GM19023 (cell line): ENCODE results near the gene KRTAP10-5.
"Not testable (repeated sequence)": the region's sequence is repeated elsewhere in the genome, so short reads cannot be mapped to it uniquely, and the experiment has no call there.

ENCODE experiments used
- ATAC-seq: cut with Tn5 transposase; IDR thresholded peaks from one replicate; pipeline ENCODE4 v1.9.1; 2021; ENCODE audit warnings: mild to moderate bottlenecking, moderate library complexity; ENCODE audit not compliant: unreplicated experiment

Gene KRTAP10-5

DNA sequence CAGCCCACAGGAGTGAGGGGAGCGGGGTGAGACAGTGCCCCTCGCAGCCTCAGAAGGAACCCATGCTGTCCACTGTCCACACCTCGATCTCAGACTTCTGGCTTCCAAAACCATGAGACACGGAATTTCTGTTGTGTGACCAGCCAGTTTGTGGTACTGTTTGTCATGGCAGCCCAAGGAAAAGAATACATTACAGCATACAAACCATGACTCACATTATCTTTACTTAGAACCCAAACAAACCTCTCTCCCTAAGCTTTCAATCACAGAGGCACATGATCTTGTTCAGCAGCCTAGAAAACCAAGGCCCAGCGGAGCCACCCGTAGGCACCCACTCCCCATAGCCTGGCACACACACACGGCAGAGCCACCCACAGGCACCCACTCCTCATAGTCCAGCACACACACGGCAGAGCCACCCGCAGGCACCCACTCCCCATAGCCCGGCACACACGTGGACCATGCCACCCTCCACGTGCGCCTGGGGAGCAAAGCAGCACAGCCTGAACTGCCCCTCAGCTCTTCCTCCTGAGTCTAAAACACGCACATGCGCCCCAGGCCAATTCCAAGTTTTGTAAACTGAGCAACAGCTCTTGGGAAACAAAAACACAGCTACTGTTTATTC is 7.3 kb downstream of the KRTAP10-5 start:
- ATAC-seq = no peak

DNA sequence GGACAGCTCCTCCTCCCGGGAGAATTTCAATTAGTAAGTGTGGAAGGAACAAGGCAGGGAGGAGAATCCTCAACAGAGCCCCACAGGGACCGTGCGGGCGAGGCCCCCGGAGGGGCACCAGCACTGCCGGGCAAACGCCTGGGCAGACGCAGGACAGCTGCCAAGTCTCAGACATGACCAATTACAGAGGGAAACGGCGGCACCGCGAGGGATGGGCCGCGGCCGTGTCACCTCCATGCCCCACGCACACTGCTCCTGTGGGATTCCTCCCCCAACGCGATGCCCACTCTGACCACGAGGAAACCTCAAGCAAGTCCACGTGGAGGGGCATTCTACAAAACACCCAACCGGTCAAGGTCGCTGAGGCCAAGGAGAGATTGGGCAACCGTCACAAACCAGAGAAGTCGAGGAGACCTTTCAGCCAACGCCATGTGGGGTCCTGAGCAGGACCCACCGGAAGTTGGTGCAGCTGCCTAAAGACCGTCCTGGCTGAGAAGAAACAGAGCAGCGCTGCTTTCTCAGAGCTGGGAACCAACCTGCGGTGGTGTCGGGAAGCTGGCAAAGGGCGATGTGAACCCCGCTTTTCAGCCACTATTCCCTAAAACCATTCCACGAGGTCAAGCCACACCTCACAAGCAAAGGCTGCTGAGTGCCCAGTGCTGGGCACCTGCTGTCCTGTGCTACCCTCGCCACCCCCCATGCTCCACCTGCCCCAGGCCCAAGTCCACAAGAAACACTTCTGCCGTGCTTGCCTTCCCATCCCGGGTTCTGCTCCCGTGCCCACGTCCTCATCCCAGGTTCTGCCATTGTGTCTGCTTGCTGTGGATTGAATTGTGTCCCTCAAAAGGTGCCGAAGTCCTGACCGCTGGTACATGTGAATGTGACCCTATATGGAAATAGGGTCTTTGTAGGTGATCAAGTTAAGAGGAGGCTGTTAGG is 8.3 kb downstream of the KRTAP10-5 start:
- ATAC-seq = no peak

DNA sequence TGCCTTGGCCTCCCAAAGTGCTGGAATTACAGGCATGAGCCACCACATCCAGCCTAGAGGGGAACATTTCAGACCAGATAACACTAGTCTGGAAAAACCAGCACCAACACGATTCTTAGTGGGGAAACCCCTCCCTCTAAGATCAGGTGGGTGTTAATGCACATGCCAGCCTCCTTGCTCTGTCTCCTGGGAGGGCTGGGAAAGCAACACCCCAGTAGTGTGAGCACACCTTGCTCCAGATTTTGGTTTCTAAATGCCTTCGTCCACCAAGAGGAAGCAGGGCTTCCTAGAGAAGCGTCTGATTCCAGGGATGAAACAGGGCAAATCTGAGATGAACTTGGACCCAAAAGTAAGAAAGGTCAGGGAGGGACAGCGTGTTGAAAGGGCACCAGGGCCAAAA is 9.1 kb downstream of the KRTAP10-5 start:
- no peak for ATAC-seq

DNA sequence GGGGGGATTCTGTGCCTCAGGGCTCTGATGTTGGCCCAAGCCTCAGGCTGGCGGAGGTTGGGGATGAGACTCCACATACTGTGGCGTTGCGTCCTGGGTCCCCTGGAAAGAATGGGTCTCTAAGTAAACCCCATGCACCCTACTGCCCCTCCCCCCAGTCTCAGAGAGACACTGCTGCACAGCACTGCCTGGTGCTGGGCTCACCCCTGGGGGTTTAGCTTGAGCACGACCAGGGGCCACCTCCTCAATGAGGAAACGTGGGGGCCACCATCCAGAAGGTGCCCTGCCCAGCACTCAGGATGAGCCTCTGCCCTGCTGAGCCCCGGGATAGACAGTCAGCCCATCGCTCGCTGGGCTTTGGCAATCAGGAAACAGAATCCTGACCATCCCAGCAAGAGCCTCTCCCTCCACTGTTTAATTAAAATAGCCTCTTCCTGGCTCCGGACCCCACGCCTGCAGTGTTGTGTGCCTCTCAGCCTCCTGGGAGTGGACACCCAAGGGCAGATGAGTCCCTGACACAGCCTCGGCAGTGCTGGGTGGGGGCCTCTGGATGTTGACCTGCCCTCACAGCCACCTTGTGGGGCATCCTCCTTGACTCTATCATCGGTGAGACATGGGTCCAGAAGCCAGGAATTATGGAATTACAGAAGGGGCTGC is 10.4 kb downstream of the KRTAP10-5 start:
- ATAC-seq = no peak

DNA sequence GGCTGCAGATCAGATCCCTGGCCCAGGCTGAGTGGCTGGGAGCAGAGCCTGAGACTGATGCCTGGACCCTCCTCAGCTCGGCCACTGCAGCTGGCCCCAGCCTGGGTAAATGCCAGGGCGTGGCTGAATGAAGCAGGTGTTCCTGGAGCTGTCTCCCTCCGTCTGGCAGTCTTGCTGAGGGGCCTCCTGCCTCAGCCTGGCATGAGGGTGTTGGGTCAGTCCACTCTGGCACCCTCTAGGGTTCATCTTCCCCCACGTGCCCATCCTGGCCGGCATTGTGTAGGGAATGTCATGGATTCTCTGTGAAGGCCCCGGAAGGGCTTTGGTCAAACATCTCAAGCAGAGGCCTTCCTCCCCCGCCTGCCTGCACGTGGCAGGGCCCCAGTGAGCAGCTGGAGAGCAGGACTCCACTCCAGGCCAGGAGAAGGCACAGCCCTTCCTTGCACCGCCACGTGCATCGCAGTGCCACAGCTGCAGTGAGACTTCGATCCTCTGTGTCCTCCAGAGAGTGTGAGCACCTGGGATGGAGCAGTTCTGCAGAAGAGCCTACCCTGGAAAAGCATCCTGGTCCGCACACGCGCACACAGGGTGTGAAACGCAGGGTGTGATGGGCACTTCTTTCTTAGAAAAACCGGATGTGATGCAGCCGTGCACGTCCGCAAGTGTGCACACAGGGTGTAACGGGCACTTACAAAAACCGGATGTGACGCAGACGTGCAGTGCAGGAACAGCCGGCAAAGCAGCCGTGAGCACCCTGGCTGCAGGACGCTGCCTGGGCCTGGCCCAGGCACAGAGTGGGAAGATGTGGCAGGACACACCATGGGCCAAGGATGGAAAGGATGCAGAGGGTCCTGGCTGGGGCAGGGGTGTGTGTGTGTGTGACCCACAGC is 11.5 kb downstream of the KRTAP10-5 start:
- ATAC-seq = no peak

DNA sequence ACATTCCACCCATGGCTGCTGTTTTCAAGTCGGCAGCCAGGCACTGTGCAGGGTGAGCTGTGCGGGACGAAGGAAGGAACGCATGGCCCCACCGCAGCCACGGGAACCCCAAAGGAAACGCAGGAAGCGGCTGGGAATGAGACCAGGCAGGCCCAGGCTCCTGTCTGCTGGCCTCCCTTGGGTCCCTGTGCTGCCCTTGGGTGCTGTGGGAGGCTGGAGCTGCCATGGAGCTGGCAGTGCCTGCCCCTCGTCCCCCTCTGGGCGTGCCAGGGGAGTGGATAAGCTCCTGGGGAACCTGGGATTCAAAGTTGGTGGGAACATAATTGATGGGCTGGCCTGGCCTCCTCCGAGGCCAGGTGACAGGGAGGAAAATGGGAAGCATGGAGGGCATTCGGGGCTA is 12.1 kb downstream of the KRTAP10-5 start:
- ATAC-seq = no peak

DNA sequence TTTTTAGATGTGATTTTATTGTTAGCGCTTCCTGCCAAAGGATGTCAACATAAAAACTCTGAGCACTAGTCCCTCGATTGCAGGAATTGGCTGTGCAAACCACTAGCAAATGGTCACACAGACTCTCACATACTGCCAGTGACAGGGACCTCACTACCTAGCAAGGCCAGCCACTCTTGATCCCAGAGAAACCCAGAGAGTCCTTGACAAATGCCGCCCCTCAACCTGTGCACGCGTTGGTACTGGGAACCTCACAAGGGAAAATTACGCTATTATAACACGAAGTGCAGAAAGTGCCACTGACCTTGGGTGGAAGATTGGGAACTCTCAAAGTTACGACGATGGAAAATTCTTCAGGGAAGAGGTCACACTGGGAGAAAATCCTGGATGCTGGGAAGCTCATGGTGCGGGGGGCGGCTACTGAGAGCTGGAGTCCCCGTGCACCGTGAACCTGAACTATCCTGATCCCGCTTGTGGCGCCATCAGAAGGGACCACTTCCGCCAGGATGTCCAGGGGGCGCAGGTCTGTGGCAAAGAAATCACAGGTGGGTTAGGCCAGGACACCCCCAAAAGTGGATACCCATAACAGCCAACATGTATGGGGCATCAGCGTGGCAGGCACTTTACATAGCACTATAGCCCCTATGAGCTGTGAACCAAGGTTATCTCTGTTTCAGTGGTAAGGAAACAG is 12.8 kb downstream of the KRTAP10-5 start:
- no peak for ATAC-seq

DNA sequence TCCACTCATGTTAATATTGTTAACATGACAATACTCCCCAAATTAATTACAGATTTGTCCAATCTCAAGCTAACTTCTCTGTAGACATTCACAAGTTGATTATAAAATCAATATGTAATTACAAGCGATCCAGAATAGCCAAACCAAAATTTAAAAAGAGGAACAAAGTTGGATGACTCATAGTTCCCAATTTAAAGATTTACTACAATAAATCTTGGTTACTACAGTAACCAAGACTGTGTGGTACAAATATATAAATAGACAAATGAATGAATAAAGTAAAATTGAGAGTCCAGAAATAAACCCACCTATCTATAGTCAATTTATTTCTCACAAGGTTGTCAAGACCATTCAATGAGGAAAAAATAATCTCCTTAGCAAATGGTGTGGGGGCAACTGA is 14.0 kb downstream of the KRTAP10-5 start:
- ATAC-seq = no peak

DNA sequence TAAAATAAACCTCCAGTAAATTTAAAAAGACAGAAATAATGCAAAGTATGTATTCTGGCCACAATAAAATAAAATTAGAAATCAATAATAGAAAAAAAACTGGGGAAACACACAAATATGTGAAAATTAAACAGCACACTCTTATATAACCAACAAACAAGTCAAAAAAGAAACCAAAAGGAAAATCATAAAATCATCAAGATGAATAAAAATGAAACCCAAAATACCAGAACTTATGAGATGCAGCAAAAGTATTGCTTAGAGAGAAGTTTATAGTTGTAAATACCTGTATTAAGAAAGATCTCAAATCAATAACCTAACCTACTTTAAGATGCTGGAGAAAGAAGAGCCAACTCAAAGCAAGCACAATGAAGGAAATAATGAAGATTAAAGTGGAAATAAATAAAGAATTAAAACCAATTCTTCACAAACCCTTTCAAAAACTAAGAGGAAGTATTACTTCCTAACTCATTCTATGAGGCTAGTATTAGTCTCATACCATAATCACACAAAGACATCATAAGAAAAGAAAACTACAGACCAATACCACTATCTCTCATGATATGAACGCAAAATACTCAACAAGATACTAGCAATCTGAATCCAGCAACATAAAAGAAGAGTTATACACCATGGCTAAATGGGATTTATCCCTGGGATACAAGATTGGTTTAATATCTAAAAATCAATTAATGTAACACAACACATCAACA is 15.4 kb downstream of the KRTAP10-5 start:
- no peak for ATAC-seq

DNA sequence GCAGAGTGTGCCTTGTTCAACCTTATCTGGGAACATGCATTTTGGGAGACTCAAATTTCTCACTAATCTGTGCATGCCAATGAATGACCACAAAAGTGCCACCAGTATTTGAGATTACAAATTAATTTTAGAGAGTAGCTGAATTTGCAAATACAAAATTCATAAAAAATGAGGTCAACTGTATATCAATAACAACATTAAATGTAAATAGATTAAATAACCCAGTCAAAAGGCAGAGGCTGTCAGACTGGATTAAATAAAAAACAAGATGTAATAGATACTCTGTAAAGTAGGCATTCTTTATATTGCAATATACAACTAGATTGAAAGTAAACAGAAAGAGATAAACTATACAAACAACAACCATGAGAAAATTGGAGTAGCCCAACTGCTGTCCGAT is 16.3 kb downstream of the KRTAP10-5 start:
- ATAC-seq = no peak

DNA sequence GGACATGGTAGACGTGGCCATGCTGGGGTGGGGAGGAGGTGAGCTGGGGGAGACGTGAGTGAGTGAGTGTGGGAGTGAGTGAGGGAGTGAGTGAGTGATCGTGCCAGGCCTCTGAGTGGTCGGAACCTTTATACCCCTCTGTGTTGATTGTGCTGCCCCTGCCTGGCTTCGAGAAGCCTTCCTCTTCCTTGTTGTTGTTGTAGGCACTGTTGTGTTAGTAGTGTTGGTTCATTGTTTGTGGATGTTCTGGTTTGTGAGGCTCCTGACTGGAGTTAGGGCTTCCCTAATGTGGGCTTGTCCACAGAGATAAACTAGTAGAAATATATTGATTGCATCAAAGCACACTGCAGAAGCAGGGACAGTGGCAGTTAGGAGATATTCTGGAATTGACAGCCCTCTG is 21.7 kb downstream of the KRTAP10-5 start, which contains the start of gene KRTAP10-3:
TSS of gene KRTAP10-3 (minus strand) at position 101 of the 400 bp plus-strand sequence. CDS start at position 21, 80 bp downstream.
- ATAC-seq = no peak

DNA sequence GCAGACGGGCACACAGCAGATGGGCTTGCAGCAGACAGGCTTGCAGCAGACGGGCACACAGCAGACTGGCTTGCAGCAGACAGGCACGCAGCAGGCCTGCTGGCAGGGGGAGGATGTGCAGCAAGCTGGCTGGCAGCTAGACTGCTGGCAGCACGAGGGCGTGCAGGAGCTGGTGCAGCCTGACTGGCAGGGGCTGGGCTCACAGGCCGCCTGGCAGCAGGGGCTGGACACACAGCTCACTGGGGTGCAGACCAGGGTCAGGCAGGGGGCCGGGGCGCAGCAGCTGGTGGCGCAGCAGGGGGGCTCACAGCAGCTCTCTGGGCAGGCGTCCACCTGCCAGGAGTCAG is 22.1 kb downstream of the KRTAP10-5 start:
- ATAC-seq = not testable (repeated sequence)

DNA sequence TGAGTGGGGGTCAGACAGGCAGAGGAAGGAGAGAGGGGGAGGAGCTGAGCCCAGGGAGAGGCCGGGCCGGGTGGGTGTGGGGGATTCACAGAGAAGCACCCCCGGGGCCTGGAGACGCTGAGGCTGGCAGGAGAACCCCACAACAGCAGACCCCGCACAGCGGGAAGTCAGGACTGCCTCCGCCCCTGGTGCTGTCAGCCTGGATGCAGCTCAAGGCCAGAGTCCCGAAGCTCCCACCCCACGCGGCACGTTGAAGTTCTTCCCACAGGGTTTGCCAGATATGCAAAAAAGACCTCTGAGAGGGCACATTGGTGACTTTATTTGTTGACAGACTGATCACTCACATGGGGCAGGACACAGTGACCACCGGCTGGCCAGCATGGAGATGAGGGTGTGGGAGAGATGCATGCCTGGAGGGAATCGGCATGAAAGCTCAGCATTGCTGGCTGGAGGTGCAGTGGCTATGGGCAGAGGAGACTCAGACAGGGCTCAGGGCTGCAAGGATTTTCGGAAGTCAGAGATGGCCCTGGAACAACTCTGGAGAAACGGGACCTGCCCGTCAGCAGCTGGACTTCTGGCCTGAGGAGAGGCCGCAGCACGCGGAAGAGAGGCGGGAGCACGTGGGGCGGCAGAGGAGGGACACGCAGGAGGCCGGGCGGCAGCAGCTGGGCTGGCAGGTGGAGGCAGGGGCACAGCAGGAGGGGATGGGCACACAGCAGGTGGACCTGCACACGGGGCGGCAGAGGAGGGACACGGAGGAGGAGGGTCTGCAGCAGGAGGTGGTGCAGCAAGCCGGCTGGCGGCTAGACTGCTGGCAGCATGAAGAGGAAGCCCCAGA is 22.7 kb downstream of the KRTAP10-5 start:
- ATAC-seq = no peak

DNA sequence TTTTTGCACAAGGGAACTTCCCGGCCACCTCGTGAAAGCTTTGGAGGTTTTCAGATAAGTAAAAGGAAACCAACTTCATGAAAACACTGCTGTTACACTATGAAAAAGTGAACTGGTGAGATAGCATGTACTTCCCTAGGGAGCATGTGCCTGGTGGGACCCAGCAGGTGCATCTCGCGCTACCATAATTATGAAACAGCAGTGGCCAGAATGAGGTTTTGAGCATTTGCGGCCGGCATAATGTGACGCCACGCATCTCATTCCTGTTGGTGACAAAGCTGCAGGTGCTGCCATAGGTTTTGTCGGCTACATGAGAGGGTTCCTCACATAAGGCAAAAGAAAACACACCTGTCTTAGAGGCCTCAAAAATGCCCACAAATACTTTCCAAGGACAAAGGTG is 23.5 kb downstream of the KRTAP10-5 start:
- no peak for ATAC-seq

DNA sequence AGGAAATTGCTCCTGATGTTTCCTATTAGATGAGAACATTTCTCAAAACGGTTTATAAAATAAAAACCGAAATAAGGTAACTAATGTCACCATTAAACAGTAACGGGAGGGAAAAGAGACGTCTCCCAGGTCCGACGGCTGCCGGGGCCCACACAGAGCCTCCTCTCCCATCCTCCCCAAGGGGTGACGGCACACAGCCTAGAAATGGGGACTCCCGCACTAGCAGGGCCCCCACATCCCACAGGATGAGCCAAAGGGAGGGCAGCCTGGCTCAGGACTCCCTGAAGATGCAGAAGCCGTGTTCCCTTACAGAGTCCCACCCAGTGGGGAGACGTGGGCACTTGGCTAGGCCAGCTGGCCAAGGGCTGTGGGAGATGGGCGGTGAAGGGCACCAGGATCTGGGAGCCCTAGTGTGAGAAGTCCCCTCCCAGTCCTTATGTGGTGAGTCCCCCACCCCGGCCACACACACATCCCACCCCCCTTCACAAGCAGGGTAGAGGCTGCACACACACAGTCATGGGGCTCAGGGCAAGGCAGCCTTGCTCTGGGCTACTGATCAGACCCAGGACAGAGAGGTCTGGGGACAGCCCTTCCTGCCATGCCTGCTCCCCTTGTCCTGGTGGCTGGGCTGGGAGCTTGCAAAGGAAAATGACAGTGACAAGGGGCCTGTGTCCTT is 25.1 kb downstream of the KRTAP10-5 start:
- no peak for ATAC-seq

DNA sequence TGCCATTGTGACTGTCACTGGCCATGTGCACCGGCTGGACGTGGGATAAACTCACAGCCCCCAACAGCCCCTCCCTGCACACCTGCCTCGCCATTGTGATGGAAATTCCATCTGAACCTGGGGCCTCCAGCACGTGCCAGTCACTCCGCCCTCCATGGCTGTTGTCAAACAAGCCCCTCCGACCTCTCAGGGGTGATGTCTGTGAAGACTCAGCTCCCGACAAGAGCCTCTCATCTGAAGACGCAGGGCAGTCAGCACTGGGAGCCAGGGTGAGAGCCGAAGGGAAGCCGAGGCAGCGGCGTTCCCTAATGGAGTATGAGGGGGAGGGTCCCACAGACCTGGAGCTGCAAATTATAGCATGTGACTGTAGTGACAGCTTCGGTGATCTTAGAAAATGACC is 27.7 kb downstream of the KRTAP10-5 start:
- no peak for ATAC-seq

DNA sequence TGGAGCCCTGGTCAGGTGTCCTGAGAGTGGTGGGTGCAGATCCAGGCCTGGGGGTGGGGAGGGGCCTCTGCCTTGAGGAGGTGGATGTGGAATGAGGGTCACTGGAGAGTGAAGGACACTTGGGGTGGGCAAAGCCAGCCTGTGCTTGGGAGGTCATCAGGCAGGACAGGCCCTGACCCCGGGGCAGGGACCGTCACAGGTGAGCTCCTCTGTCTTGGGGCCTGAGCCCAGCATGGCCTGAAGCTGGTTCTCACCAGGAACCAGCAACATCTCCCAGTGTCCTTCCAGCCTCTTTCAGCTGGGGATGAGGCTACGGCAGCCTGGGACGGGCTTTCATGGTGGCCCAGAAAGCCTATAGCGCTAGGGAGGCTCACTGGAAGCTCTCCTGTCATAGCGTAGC is 28.3 kb downstream of the KRTAP10-5 start:
- ATAC-seq = no peak

DNA sequence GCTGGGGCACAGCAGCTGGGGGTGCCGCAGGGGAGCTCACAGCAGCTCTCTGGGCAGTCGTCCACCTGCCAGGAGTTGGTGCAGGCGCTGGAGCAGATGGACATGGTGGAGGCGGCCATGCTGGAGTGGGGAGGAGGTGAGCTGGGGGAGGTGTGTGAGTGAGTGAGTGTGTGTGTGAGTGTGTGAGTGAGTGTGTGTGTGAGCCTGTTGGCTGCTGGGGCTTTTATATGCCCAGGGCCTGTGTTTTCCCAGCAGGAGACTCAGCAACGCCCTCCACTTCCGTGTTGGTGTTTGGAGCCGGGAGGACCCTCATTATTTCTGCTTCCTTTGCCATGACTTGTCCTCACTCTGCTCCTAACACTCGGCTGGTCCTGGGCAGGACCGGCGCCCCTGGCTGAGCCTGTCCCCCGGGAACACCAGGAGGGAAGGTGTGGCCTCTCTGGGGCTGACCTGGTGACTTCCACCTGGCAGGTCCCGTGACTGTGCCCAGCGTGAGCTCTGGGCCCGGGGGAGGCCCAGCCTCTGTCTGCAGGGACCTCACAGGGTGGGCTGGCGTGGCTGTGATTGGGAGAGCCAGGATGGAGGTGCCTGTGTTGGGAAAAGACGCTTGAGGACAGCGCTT is 29.0 kb downstream of the KRTAP10-5 start, which contains the start of gene KRTAP10-2:
TSS of gene KRTAP10-2 (minus strand) at position 166 of the 622 bp plus-strand sequence. CDS start at position 119, 47 bp downstream.
- no peak for ATAC-seq
